Measurements from ENCODE around the gene FSIP1. TPM values are rescaled to one million over a fixed set of nuclear protein-coding genes. Genes with fewer than 3 reads are reported as not detected.

The FSIP1 gene
- polyA plus RNA-seq, 3 donors, result 0.10 to 0.48 (median 0.21) TPM

DNA sequence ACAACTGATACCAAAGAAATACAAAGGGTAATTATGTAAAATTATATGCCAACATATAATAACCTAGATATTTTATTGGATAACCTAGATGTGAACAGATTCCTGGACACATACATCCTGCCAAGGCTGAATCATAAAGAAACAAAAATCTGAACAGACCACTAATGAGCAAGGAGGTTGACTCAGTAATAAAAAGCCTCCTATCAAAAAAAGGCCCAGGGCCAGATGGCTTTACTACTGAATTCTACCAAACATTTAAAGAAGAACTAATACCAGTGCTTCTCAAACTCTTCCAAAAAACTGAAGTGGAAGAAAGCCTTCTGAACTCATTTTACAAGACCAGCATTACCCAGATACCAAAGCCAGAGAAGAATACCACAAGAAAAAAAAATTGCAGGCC is 169.4 kb downstream of the FSIP1 start:
- Mint-ChIP-seq H3K27ac (no peak overlapping the region), H3K4me3 (no peak overlapping the region), H3K9me3 (peaks cover 16 to 41% (median 25%) of the 10 kb centered on the region in 7 donors), H3K27me3 (ENCODE audit: low read depth in 3 of 3) (no peaks in the 10 kb centered on the region), H3K36me3 (no peaks in the 10 kb centered on the region), H3K4me1 (peaks cover 6% of the 10 kb centered on the region)
- peaks cover 15 to 18% of the 10 kb centered on the region in 2 donors for H3K9me3 ChIP-seq (replicated peaks in 1 of 2; ENCODE audit: control insufficient read depth in 1 of 2, insufficient read depth in 1 of 2, low read length in 2 of 2)
- no peak overlapping the region for H3K4me3 ChIP-seq (replicated peaks in 1 of 3; ENCODE audit: low read depth in 2 of 3, low read length in 3 of 3)
- DNase-seq, result no peak
- H3K4me2 ChIP-seq (replicated peaks; ENCODE audit: extremely low read depth, low read length, poor library complexity, severe bottlenecking), result no peak overlapping the region
- no peak overlapping the region for H3K27ac ChIP-seq (ENCODE audit: low read depth in 1 of 2, low read length in 2 of 2)
- H3K4me1 ChIP-seq (ENCODE audit: control insufficient read depth in 1 of 2, insufficient read depth in 2 of 2, low read length in 2 of 2), result no peaks in the 10 kb centered on the region
- H3K79me2 ChIP-seq (ENCODE audit: insufficient read depth, low read length), result no peaks in the 10 kb centered on the region
- no peaks in the 10 kb centered on the region for H4K20me1 ChIP-seq (ENCODE audit: insufficient read depth, low read length)
- no peak overlapping the region for H2AFZ ChIP-seq (ENCODE audit: insufficient read depth, low read depth, low read length, poor library complexity, severe bottlenecking)
- TF ChIP-seq, protein P1, sequence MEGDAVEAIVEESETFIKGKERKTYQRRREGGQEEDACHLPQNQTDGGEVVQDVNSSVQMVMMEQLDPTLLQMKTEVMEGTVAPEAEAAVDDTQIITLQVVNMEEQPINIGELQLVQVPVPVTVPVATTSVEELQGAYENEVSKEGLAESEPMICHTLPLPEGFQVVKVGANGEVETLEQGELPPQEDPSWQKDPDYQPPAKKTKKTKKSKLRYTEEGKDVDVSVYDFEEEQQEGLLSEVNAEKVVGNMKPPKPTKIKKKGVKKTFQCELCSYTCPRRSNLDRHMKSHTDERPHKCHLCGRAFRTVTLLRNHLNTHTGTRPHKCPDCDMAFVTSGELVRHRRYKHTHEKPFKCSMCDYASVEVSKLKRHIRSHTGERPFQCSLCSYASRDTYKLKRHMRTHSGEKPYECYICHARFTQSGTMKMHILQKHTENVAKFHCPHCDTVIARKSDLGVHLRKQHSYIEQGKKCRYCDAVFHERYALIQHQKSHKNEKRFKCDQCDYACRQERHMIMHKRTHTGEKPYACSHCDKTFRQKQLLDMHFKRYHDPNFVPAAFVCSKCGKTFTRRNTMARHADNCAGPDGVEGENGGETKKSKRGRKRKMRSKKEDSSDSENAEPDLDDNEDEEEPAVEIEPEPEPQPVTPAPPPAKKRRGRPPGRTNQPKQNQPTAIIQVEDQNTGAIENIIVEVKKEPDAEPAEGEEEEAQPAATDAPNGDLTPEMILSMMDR (IDR thresholded peaks at IDR 0.05), result no peak
- no peak overlapping the region for H3K9ac ChIP-seq (ENCODE audit: insufficient read depth, low read length, poor library complexity, severe bottlenecking)
- H3K27me3 ChIP-seq (ENCODE audit: control insufficient read depth in 2 of 2, insufficient read depth in 2 of 2, low read length in 2 of 2), result no peaks in the 10 kb centered on the region
- intact Hi-C loops (cut with micrococcal nuclease), result no loop called here
- no peaks in the 10 kb centered on the region for H3K36me3 ChIP-seq (replicated peaks in 1 of 2; ENCODE audit: control insufficient read depth in 1 of 2, insufficient read depth in 2 of 2, low read length in 2 of 2)

DNA sequence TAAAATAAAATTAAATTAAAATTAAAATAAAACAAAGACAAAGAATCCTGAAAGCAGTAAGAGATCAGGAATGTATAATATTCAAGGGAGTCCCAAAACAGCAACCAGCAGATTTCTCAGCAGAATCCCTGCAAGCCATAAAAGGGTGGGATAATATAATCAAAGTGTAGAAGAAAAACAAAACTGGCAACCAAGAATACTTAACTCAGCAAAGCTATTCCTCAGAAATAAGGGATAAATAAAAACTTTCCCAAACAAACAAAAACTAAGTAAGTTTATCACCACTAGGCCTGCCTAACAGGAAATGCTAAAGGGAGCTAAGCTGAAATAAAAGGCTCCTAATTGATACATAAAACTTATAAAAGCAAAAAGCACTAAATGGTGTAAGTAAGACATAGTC is 172.0 kb downstream of the FSIP1 start:
- Mint-ChIP-seq H3K27ac (no peak overlapping the region), H3K4me1 (peaks cover 4% of the 10 kb centered on the region), H3K4me3 (no peak overlapping the region), H3K9me3 (peaks cover 16 to 41% (median 25%) of the 10 kb centered on the region in 7 donors), H3K36me3 (no peaks in the 10 kb centered on the region), H3K27me3 (ENCODE audit: low read depth in 3 of 3) (peaks cover 0 to 4% (median 0%) of the 10 kb centered on the region in 3 donors)
- Histone ChIP-seq H3K9ac (ENCODE audit: insufficient read depth, low read length, poor library complexity, severe bottlenecking) (no peak overlapping the region), H4K20me1 (ENCODE audit: insufficient read depth, low read length) (no peaks in the 10 kb centered on the region), H3K79me2 (ENCODE audit: insufficient read depth, low read length) (no peaks in the 10 kb centered on the region), H3K4me2 (replicated peaks; ENCODE audit: extremely low read depth, low read length, poor library complexity, severe bottlenecking) (no peak overlapping the region), H3K36me3 (replicated peaks in 1 of 2; ENCODE audit: control insufficient read depth in 1 of 2, insufficient read depth in 2 of 2, low read length in 2 of 2) (no peaks in the 10 kb centered on the region), H3K4me1 (ENCODE audit: control insufficient read depth in 1 of 2, insufficient read depth in 2 of 2, low read length in 2 of 2) (no peaks in the 10 kb centered on the region), H3K9me3 (replicated peaks in 1 of 2; ENCODE audit: control insufficient read depth in 1 of 2, insufficient read depth in 1 of 2, low read length in 2 of 2) (peaks cover 15 to 18% of the 10 kb centered on the region in 2 donors), H3K27me3 (ENCODE audit: control insufficient read depth in 2 of 2, insufficient read depth in 2 of 2, low read length in 2 of 2) (no peaks in the 10 kb centered on the region), H3K4me3 (replicated peaks in 1 of 3; ENCODE audit: low read depth in 2 of 3, low read length in 3 of 3) (no peak overlapping the region), H2AFZ (ENCODE audit: insufficient read depth, low read depth, low read length, poor library complexity, severe bottlenecking) (no peak overlapping the region), H3K27ac (ENCODE audit: low read depth in 1 of 2, low read length in 2 of 2) (no peak overlapping the region)
- DNase-seq, result no peak
- intact Hi-C loops (cut with micrococcal nuclease), result no loop called here
- TF ChIP-seq, protein P1 (IDR thresholded peaks at IDR 0.05), result no peak

Data from CD14-positive monocyte (primary cell).